NCI-H2107 (cell line): Measurements from ENCODE around the gene FARSA.
A peak's percentile ranks its signal among the peaks of the same experiment; 100 is the strongest.
"Not testable (repeated sequence)": the region's sequence is repeated elsewhere in the genome, so short reads cannot be mapped to it uniquely, and the experiment has no call there.

Source experiments
- DNase-seq: peaks from one replicate; lab custom pipeline; 2025; lab: John Stamatoyannopoulos, UW

The FARSA gene

GRCh38 chr19:12933287-12934072, at the start of gene FARSA:
TSS of gene FARSA (minus strand) at chr19:12933711. CDS start at chr19:12933696, 15 bp downstream.
- peak; percentile 80 for DNase-seq

DNA sequence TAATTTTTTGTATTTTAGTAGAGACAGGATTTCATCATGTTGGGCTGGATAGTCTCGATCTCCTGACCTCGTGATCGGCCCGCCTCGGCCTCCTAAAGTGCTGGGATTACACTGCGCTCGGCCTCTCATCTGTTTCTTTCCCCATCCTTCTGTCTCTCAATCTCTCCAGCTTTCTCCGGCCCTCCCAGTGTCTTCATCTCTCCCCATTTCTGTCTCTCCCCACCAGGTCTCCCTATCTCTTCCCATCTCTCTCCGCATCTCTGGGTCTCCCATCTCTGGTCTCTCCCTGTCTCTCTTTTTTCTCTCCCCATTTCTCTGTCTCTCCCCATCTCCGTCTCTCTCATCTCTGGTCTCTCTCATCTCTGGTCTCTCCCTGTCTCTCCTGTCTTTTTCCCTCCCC, 49.6 kb upstream of the FARSA start:
- no peak for DNase-seq

- no peak for DNase-seq
Measured at GRCh38 chr19:12982648-12983047, 49.1 kb upstream of the FARSA start.

GRCh38 chr19:12979974-12980373, 46.5 kb upstream of the FARSA start:
- no peak for DNase-seq

GRCh38 chr19:12976109-12976508, 42.6 kb upstream of the FARSA start:
- DNase-seq = not testable (repeated sequence)

DNA sequence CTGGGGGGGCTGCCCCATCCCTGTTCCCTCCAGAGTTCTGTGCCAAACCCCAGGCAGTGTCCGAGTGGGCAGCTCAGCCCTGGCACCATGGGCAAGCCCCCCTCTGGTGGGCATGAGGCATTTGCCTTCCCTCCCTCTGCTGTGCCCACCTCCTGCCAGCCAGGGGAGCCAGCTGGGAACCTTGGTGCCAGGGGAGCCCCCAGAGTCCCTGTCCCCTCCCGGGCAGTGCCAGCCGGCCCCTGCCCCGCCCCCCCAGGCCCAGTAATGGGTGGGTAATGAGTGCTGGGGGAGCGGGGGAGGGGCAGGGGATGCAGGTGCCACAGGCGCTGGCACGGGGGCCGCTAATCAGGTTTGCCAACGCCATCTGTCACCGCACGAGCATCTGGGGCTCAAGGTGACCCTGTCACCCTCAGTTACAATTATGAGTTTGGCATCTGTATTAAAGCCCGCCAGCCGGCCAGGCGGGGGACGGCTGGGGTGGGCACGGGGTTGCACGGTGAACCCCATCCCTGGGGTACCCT, 41.8 kb upstream of the FARSA start:
- no peak for DNase-seq

DNA sequence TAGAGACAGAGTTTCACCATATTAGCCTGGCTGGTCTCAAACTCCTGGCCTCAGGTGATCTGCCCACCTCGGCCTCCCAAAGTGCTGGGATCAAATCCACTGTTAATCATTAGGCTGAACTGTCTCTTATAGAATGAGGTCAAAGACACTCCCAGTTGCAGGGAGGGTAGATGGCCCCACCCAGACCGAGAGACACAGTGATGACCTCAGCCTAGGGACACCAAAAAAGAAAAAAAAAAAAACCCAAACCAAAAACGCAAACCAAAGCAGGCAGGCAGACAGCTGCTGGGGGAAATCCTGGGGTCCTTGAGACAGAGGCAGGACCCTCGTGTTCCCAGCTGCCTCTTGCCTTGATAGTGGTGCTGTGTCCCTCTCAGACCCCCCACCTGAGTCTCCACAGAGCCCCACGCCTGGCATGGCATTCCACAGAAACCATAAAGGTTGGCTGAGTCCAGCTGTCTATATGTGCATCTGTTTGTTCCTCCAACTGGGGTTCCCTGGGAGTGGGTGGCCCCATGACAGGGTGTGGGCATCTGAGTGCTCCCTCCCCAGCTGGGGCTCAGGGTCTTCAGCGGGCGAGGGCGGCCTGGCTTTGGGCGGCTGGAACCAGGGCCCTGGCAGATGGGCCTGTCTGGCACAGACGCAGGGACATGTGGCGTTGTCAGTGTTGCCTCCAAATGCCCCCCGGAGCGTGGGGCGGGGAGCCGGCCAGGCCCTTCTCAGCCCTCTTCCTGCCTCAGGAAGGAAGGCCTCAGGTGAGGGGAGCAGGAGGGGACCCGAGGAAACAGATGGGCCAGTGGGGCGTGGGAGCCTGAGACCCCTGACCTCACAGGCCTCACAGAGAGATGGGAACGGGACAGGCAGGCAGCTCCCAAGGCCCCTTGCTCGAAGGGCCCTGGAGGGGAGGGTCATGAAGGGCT, 41.0 kb upstream of the FARSA start:
- no peak for DNase-seq

- no peak for DNase-seq
Measured at GRCh38 chr19:12973236-12973635, 39.7 kb upstream of the FARSA start.

- no peak for DNase-seq
Measured at GRCh38 chr19:12970070-12970820, 36.7 kb upstream of the FARSA start.

GRCh38 chr19:12969292-12969988, 35.9 kb upstream of the FARSA start, which contains the start of gene DAND5:
TSS of gene DAND5 (plus strand) at chr19:12969576. CDS start at chr19:12969661, 85 bp downstream.
- DNase-seq = no peak

DNA sequence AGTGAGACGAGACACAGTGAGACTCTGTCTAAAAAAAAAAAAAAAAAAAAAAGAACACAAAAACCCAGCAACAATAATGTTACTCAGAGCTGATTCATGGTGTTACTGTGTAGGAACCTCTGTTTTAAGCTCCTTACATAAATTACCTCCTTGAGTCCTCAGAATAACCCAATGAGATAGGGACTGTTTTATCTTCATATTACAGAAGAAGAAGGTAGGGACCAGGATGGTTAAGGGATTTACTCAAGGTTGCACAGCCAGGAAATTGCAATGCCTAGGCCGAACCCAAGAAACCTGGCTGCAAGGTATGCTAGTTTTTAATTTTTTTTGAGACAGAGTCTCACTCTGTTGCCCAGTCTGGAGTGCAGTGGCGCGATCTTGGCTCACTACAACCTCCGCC, 34.4 kb upstream of the FARSA start:
- DNase-seq = no peak

DNA sequence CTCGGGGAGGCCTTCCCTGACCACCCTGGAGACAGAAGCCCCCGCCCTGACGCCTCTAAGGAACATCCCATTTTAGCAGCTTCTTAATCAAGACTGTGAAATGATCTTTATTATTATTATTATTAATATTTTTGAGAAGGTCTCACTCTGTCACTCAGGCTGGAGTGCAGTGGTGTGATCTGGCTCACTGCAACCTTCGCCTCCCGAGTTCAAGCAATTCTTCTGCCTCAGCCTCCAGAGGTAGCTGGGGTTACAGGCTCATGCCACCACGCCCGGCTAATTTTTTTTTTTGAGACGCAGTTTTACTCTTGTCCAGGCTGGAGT, 32.3 kb upstream of the FARSA start:
- DNase-seq = no peak

- DNase-seq = peak; percentile 74
Measured at GRCh38 chr19:12965017-12965811, 31.7 kb upstream of the FARSA start.

- DNase-seq = no peak
Measured at GRCh38 chr19:12959481-12959880, 26.0 kb upstream of the FARSA start.

DNA sequence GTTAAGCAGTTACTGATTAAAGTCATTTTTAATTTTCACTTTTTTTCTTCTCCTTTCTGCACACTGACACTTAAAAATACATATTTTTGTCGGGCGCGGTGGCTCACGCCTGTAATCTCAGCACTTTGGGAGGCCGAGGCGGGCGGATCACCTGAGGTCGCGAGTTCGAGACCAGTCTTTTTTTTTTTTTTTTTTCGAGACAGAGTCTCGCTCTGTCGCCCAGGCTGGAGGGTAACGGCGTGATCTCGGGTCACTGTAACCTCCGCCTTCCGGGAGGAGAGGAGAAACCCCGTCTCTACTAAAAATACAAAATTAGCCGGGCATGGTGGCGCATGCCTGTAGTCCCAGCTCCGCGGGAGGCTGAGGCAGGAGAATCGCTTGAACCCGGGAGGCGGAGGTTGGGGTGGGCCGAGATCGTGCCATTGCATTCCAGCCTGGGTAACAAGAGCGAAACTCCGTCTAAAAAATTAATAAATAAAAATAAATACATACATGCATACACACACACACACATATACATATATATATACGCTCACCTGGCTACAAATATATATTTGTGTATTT, 24.0 kb upstream of the FARSA start:
- not testable (repeated sequence) for DNase-seq

DNA sequence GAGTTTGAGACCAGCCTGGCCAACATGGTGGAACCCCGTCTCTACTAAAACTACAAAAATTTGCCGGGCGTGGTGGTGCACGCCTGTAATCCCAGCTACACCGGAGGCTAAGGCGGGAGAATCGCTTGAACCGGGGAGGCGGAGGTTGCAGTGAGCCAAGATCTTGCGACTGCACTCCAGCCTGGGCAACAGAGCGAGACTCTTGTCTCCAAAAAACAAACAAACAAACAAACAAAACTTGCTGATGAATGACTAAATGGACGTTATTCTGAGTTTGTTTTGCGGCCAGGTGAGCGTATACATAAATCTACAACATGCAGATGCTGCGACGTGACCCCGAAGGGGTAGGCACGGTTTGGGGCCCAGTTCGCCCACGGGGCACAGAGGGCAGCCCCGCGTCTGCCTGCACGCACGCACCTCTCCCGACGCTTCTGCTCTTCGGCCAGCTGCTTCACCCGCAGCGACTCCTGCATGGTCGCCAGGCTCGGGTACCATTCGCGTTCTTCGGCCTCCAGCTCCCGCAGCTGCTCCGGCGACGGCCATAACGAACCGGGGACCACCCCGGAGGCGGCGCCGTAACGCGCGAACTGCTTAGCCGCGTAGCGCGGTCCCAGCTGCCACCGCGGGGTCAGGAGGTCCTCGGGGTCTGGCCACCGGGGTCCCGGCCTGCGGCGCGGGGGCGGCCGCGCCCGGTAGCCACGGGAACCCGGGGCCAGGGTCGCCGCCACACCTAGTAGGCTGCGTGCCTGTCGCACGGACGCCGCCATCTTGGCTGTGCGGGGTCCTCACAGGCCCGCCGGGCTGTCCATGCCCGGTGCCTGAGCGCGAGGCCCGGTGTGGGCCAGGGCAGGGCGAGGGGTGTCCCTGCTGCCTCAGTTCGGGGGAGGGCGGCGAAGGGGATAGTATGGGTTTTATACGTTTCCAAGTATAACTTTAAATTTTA, 23.2 kb upstream of the FARSA start, which contains the start of gene GADD45GIP1:
Gene GADD45GIP1 (minus strand): TSS at position 778 of the 943 bp plus-strand sequence. CDS start 11 bp downstream, at position 767.
- DNase-seq = no peak

- DNase-seq = no peak
Measured at GRCh38 chr19:12955996-12956395, 22.5 kb upstream of the FARSA start.

DNA sequence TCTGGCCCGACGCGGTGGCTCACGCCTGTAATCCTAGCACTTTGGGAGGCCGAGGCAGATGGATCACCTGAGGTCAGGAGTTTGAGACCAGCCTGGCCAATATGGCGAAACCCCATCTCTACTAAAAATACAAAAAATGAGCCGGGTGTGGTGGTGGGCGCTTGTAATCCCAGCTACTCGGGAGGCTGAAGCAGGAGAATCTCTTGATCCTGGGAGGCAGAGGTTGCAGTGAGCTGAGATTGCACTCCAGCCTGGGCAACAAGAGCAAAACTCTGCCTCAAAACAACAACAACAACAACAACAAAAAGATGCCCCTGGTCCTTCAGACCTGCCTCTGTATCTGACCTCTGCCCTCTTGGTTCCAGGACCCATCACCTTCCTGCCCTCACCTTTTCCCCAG, 22.1 kb upstream of the FARSA start:
- DNase-seq = not testable (repeated sequence)

GRCh38 chr19:12954612-12954962, 21.1 kb upstream of the FARSA start:
- DNase-seq = no peak
